ENCODE results near the gene COL4A6.

Gene COL4A6

DNA sequence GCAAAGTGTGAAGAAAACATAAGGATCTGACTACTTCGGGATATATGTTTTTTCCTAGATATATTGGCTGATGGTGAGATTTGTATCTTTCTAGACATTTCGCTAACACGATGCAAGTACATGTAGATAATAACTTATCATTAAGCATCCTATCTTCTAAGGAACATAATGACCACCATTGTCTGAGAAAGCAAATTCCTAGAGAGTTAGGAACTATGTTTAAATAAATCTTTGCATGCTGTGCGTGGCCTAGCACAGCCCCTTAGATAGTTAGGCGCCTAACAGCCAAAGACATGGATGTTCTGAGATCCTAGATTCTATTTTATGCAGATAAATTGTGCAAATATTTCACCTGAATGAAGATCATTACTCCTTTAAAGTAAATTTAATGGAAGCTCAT lies 3.0 kb downstream of the COL4A6 start:
- TF ChIP-seq, protein P1, sequence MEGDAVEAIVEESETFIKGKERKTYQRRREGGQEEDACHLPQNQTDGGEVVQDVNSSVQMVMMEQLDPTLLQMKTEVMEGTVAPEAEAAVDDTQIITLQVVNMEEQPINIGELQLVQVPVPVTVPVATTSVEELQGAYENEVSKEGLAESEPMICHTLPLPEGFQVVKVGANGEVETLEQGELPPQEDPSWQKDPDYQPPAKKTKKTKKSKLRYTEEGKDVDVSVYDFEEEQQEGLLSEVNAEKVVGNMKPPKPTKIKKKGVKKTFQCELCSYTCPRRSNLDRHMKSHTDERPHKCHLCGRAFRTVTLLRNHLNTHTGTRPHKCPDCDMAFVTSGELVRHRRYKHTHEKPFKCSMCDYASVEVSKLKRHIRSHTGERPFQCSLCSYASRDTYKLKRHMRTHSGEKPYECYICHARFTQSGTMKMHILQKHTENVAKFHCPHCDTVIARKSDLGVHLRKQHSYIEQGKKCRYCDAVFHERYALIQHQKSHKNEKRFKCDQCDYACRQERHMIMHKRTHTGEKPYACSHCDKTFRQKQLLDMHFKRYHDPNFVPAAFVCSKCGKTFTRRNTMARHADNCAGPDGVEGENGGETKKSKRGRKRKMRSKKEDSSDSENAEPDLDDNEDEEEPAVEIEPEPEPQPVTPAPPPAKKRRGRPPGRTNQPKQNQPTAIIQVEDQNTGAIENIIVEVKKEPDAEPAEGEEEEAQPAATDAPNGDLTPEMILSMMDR (IDR thresholded peaks at IDR 0.05; ENCODE audit: low read depth, low read length), result no peak
- DNase-seq (ENCODE audit: extremely low read depth, low read depth), result no peak

DNA sequence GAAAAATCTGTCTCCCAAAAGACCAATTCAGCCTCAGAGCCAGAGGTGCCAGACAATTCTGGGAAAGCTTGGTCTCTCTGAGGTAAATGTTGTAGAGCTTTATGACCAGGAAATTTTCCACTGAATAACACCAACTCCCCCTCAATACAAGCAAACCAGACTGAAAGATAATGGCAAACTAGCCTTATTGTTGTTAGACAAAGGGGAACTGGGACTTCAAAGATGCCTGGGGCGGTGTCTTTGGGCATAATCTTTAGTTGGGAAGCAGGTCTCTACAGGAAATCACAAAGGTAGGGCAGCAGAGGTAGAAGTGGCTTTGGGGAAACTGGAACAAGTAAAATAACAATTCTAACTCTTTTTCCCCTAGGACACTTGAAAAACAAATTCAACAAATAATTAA lies 12.0 kb downstream of the COL4A6 start:
- TF ChIP-seq, protein P1 (IDR thresholded peaks at IDR 0.05; ENCODE audit: low read depth, low read length), result no peak
- no peak for DNase-seq (ENCODE audit: extremely low read depth, low read depth)

DNA sequence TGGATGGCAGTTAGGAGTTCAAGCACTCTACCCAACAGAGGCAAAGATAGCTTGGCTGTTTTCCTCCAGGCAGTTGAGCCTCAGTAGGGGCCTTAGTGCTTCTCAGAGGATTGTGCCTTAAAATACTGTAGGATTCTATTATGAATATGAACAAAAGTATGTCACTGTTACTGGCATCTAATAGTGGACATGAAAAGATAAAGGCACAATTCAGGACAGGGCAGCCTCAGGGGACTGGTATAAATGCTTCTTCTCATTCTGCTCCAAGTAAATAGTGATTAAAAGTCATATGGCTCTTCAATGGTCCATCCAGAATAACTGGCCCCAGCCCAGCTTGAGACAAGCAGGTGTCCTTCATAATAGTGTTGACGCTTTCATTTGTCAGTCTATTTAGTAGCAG lies 17.7 kb downstream of the COL4A6 start:
- TF ChIP-seq, protein P1 (IDR thresholded peaks at IDR 0.05; ENCODE audit: low read depth, low read length), result no peak

DNA sequence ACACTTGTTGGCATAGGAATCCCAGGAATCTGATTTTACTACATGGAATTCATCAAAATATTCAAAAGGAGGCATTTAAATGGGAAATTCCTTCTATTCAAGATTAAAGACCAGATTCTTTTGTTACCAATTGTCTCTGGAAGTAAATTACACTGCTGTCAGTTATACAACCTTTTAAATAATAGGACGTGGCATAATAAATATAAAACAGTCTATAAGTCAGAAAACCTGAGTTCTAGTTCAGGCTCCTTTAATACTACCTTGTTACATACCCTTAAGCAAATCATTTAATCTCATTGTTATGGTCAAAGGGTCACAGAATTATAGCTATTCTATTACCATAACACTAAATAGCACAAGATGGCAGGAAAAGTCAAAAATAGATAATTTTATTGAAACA lies 18.8 kb downstream of the COL4A6 start:
- TF ChIP-seq, protein P1 (IDR thresholded peaks at IDR 0.05; ENCODE audit: low read depth, low read length), result no peak
- no peak for DNase-seq (ENCODE audit: extremely low read depth, low read depth)

More for the DNA sequence above, 17.7 kb downstream of the COL4A6 start:
- no peak for DNase-seq (ENCODE audit: extremely low read depth, low read depth)

DNA sequence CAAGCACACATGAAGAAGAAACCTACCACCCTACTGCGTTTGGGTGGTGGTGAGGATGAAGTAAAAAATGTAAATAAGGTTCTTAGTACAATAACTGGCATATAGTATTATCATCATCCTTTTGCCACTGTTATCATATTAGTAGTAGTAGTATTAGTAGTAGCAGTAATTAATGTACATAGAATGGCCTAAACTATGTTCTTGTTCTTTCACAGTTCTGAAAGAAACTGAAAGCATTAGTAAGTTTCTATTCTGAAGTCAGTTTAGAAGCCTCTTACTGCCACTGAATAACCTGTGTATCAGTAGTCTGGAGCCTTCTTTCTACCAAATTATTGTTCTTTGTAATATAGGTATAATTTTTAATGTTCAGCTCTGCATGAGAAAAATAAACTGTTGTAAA lies 21.0 kb downstream of the COL4A6 start:
- no peak for DNase-seq (ENCODE audit: extremely low read depth, low read depth)
- TF ChIP-seq, protein P1 (IDR thresholded peaks at IDR 0.05; ENCODE audit: low read depth, low read length), result no peak

DNA sequence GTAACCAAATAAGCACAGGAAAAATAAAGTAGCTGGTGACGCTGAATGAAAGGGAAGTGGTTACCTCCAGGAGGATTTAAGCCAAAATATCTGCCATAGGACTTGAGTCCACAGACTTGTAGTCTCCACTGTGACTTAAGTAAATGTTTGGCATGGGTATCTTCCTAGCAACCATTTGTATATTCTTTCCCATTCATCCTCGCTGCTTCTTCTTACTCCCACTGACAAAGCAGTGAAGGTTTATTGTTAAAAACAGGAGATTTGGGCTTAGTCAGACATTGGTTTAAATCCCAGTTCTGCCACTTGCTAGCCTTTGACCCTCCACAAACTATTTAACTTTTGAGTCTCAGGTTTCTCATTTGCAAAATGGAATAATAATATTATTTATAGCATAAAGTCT lies 22.3 kb downstream of the COL4A6 start:
- TF ChIP-seq, protein P1 (IDR thresholded peaks at IDR 0.05; ENCODE audit: low read depth, low read length), result no peak

DNA sequence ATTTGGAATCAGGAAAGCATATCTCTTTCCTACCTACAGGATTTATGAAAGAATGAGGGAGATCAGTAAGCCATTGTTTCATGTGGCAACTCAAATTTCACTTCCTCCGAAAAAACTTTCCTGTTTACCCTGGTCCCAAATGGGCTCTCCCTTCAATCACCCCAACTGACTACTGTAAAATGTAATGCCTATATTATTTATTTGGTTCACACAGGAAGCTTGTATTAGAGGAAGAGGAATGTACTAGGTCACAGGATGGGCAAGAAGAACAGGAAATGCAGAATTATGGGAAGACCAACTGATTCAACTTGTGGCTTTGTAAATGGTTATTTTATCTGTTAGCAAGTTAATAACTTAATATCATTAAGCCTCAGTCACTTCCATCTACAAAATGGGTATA lies 23.1 kb downstream of the COL4A6 start:
- TF ChIP-seq, protein P1 (IDR thresholded peaks at IDR 0.05; ENCODE audit: low read depth, low read length), result no peak
- DNase-seq (ENCODE audit: extremely low read depth, low read depth), result no peak

More for the DNA sequence above, 22.3 kb downstream of the COL4A6 start:
- no peak for DNase-seq (ENCODE audit: extremely low read depth, low read depth)
